H1 (cell line): Measurements from ENCODE around the gene DVL1. TPM values are rescaled to one million over a fixed set of nuclear protein-coding genes. Genes with fewer than 3 reads are reported as not detected.

Experiments
- BCL11A ChIP-seq, 2 experiments: IDR thresholded peaks; one replicate each; pipeline ENCODE4 v1.6.1; 2011; ENCODE audit warnings: low read depth in 2 of 2, low read length in 2 of 2, mild to moderate bottlenecking in 2 of 2
- CBX8 ChIP-seq: fragments of 300-800, 300-1000 bp; sonication (generic); IDR thresholded peaks from 2 replicates; pipeline ENCODE4 v1.7.1; 2016; ENCODE audit warnings: low read depth, low read length, borderline replicate concordance
- E2F6 ChIP-seq: IDR thresholded peaks from 2 replicates; pipeline ENCODE4 v1.6.1; 2012; ENCODE audit warnings: inconsistent platforms
- EP300 ChIP-seq, 2 experiments: IDR thresholded peaks; 1 replicate in 1 of 2; 2 replicates in 1 of 2; pipeline ENCODE4 v1.6.1; 2011 to 2012; ENCODE audit warnings: low read depth in 2 of 2, low read length in 2 of 2, mild to moderate bottlenecking in 2 of 2, borderline replicate concordance in 1 of 2, inconsistent platforms in 1 of 2, moderate library complexity in 1 of 2
- NANOG ChIP-seq: IDR thresholded peaks from 2 replicates; pipeline ENCODE4 v1.6.1; 2011; ENCODE audit warnings: low read length, low read depth, mild to moderate bottlenecking, inconsistent platforms; ENCODE audit not compliant: insufficient read depth, poor library complexity, severe bottlenecking
- POLR2AphosphoS5 ChIP-seq: IDR thresholded peaks from 2 replicates; pipeline ENCODE4 v1.6.1; 2011; ENCODE audit warnings: low read depth, low read length
- POU5F1 ChIP-seq: IDR thresholded peaks from 2 replicates; pipeline ENCODE4 v1.6.1; 2011; ENCODE audit warnings: low read depth, mild to moderate bottlenecking, low read length, moderate library complexity
- RBBP5 ChIP-seq: IDR thresholded peaks from 2 replicates; pipeline ENCODE4 v1.7.1; 2012; ENCODE audit warnings: low read depth, mild to moderate bottlenecking, inconsistent platforms, low read length, moderate library complexity, borderline replicate concordance
- SUZ12 ChIP-seq: fragments of 200-600 bp; sonication (generic); IDR thresholded peaks from 2 replicates; pipeline ENCODE4 v1.6.1; 2012; ENCODE audit warnings: mild to moderate bottlenecking, inconsistent platforms, low read length, moderate library complexity, mixed read lengths
- TAF1 ChIP-seq: IDR thresholded peaks from 2 replicates; pipeline ENCODE4 v1.6.1; 2011; ENCODE audit warnings: mild to moderate bottlenecking, low read depth, low read length
- TBP ChIP-seq: IDR thresholded peaks from 2 replicates; pipeline ENCODE4 v1.6.1; 2011; ENCODE audit warnings: low read depth, low read length, improper control_type of control experiment
- polyA plus RNA-seq, 7 experiments: library from polyadenylated mRNA; depleted of rRNA in 3 of 7; stranded (reverse) in 5 of 7; unstranded in 2 of 7; fragments of >200 nt in 5 of 7; fragments of 200-250 nt in 2 of 7; gene quantifications; 1 replicate in 5 of 7; 2 replicates in 1 of 7; 4 replicates in 1 of 7; pipeline versions ENCODE4 v1.2.1 to v1.2.3, GENCODE V29; 2011 to 2013; ENCODE audit warnings: missing spikeins in 2 of 7, mixed read lengths in 2 of 7
- total RNA-seq: library from RNA; stranded (reverse); fragmentation: NEBNext Ultra II Directional; extraction: Animal tissue kit (Norgen Biotek cat#: 25700); gene quantifications from 2 replicates; pipeline ENCODE4 v1.2.1, GENCODE V29; 2021

The DVL1 gene
- total and polyA plus RNA-seq, 2 of the 8 experiments (the other 6 are each of a cell fraction or from before 2014, with no cell fraction given) = 39.4 to 58.9 TPM

- TF ChIP-seq E2F6 (peak; percentile 54; the same call in 1 of the 2 replicates), EP300 (IDR thresholded peaks at IDR 0.05; ENCODE audit: borderline replicate concordance in 1 of 2, low read depth in 2 of 2, low read length in 2 of 2) (no peak), POLR2AphosphoS5 (no peak), POU5F1 (no peak), SUZ12 (no peak), TAF1 (no peak), RBBP5 (0 out of 2 replicates have a peak, but pooled peaks have one; percentile 30), TBP (no peak), NANOG (peak; percentile 32), CBX8 (no peak), BCL11A (IDR thresholded peaks at IDR 0.05; ENCODE audit: low read depth in 2 of 2, low read length in 2 of 2) (no peak)
Measured at GRCh38 chr1:1353389-1354151, 4.4 kb upstream of the DVL1 start (continued).
